Measurements from ENCODE around the gene ARRB1.

DNA sequence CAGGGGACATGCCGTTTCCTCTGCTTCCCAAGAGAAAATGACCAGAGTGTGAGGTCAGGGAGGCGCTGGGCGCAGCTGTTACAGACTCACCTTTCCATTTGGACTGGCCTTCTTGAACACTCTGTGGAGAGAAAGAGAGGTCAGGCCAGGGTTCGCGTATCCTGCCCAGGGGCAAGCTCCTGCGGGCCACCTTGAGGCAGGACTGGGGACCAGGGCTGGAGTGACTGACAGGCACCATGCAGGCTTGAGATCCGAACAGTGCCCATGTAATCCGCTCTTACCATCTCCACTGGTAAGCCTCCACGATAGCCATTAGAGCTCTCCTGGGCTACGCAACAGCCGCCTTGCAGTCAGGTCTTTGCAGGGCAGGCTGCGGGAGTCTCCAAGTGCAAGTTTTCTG lies 61.5 kb downstream of the ARRB1 start:
- TF ChIP-seq CTCF (IDR thresholded peaks at IDR 0.05) (no peak), CREM (CRISPR knock-in tag; IDR thresholded peaks at IDR 0.05) (no peak), ZNF138 (CRISPR knock-in tag; conservative IDR thresholded peaks at IDR 0.05) (no peak), ZSCAN18 (CRISPR knock-in tag; IDR thresholded peaks at IDR 0.05) (no peak), RORB (CRISPR knock-in tag; IDR thresholded peaks at IDR 0.05) (no peak), CREB1 (CRISPR knock-in tag; IDR thresholded peaks at IDR 0.05) (no peak)
- TF ChIP-seq, protein P1, sequence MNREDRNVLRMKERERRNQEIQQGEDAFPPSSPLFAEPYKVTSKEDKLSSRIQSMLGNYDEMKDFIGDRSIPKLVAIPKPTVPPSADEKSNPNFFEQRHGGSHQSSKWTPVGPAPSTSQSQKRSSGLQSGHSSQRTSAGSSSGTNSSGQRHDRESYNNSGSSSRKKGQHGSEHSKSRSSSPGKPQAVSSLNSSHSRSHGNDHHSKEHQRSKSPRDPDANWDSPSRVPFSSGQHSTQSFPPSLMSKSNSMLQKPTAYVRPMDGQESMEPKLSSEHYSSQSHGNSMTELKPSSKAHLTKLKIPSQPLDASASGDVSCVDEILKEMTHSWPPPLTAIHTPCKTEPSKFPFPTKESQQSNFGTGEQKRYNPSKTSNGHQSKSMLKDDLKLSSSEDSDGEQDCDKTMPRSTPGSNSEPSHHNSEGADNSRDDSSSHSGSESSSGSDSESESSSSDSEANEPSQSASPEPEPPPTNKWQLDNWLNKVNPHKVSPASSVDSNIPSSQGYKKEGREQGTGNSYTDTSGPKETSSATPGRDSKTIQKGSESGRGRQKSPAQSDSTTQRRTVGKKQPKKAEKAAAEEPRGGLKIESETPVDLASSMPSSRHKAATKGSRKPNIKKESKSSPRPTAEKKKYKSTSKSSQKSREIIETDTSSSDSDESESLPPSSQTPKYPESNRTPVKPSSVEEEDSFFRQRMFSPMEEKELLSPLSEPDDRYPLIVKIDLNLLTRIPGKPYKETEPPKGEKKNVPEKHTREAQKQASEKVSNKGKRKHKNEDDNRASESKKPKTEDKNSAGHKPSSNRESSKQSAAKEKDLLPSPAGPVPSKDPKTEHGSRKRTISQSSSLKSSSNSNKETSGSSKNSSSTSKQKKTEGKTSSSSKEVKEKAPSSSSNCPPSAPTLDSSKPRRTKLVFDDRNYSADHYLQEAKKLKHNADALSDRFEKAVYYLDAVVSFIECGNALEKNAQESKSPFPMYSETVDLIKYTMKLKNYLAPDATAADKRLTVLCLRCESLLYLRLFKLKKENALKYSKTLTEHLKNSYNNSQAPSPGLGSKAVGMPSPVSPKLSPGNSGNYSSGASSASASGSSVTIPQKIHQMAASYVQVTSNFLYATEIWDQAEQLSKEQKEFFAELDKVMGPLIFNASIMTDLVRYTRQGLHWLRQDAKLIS (CRISPR knock-in tag; IDR thresholded peaks at IDR 0.05; ENCODE audit: borderline replicate concordance) = no peak
